ENCODE measurements around the gene REV1.

The REV1 gene

GRCh38 chr2:99450199-99450598 is 39.6 kb downstream of the REV1 start:
- DNase-seq (ENCODE audit: low spot score) = no peak

- DNase-seq (ENCODE audit: low spot score) = no peak
Observed at GRCh38 chr2:99448556-99448955, 41.3 kb downstream of the REV1 start.

GRCh38 chr2:99445065-99445464 is 44.8 kb downstream of the REV1 start:
- DNase-seq (ENCODE audit: low spot score) = no peak

- DNase-seq (ENCODE audit: low spot score) = no peak
Observed at GRCh38 chr2:99444222-99444621, 45.6 kb downstream of the REV1 start.

- no peak for DNase-seq (ENCODE audit: low spot score)
Observed at GRCh38 chr2:99442837-99443236, 47.0 kb downstream of the REV1 start.

GRCh38 chr2:99439971-99440505 is 49.8 kb downstream of the REV1 start:
- no peak for DNase-seq (ENCODE audit: low spot score)

GRCh38 chr2:99436874-99437273 is 52.9 kb downstream of the REV1 start:
- no peak for DNase-seq (ENCODE audit: low spot score)

GRCh38 chr2:99433340-99433739 is 56.5 kb downstream of the REV1 start:
- DNase-seq (ENCODE audit: low spot score) = no peak

- no peak for DNase-seq (ENCODE audit: low spot score)
Observed at GRCh38 chr2:99431587-99432275, 58.1 kb downstream of the REV1 start.

- DNase-seq (ENCODE audit: low spot score) = no peak
Observed at GRCh38 chr2:99430614-99431291, 59.1 kb downstream of the REV1 start.

- DNase-seq (ENCODE audit: low spot score) = no peak
Observed at GRCh38 chr2:99425022-99425421, 64.8 kb downstream of the REV1 start.

- no peak for DNase-seq (ENCODE audit: low spot score)
Observed at GRCh38 chr2:99424371-99424770, 65.4 kb downstream of the REV1 start.

- DNase-seq (ENCODE audit: low spot score) = no peak
Observed at GRCh38 chr2:99422599-99422998, 67.2 kb downstream of the REV1 start.

- no peak for DNase-seq (ENCODE audit: low spot score)
Observed at GRCh38 chr2:99421469-99421868, 68.3 kb downstream of the REV1 start.

GRCh38 chr2:99420751-99421299 is 69.0 kb downstream of the REV1 start:
- no peak for DNase-seq (ENCODE audit: low spot score)

GRCh38 chr2:99420031-99420430 is 69.8 kb downstream of the REV1 start:
- DNase-seq (ENCODE audit: low spot score) = no peak

GRCh38 chr2:99417396-99417795 is 72.4 kb downstream of the REV1 start:
- DNase-seq (ENCODE audit: low spot score) = no peak

- no peak for DNase-seq (ENCODE audit: low spot score)
Observed at GRCh38 chr2:99414566-99414965, 75.3 kb downstream of the REV1 start.

GRCh38 chr2:99410276-99410675 is 79.5 kb downstream of the REV1 start:
- no peak for DNase-seq (ENCODE audit: low spot score)

GRCh38 chr2:99406137-99406536 is 83.7 kb downstream of the REV1 start:
- DNase-seq (ENCODE audit: low spot score) = no peak

- DNase-seq (ENCODE audit: low spot score) = no peak
Observed at GRCh38 chr2:99404797-99405669, 84.8 kb downstream of the REV1 start.

Measured in SK-N-DZ (cell line).